Activated naive CD4-positive, alpha-beta T cell treated with Interleukin-2 at 50 U/mL for 16 hours (primary cell): Measurements from ENCODE around the gene MOK.
"Not testable (repeated sequence)": the region's sequence is repeated elsewhere in the genome, so short reads cannot be mapped to it uniquely, and the experiment has no call there.

Experiments used
- DNase-seq: peaks from one replicate; pipeline ENCODE4 v3.0.0-alpha.2; 2020

MOK gene

GRCh38 chr14:102240481-102240880, 64.5 kb downstream of the MOK start:
- not testable (repeated sequence) for DNase-seq

GRCh38 chr14:102239231-102239630, 65.7 kb downstream of the MOK start:
- DNase-seq, result no peak

- DNase-seq, result no peak
Measured at GRCh38 chr14:102238766-102239165, 66.2 kb downstream of the MOK start.

- DNase-seq, result no peak
Measured at GRCh38 chr14:102238131-102238530, 66.8 kb downstream of the MOK start.

GRCh38 chr14:102236026-102236425, 68.9 kb downstream of the MOK start:
- DNase-seq, result no peak

- DNase-seq, result peak; percentile 79
Measured at GRCh38 chr14:102235275-102235897, 69.6 kb downstream of the MOK start.

- DNase-seq, result no peak
Measured at GRCh38 chr14:102234331-102235264, 70.4 kb downstream of the MOK start.

- no peak for DNase-seq
Measured at GRCh38 chr14:102233081-102233480, 71.9 kb downstream of the MOK start.

- DNase-seq, result no peak
Measured at GRCh38 chr14:102232348-102232625, 72.7 kb downstream of the MOK start.

GRCh38 chr14:102231476-102232347, 73.3 kb downstream of the MOK start:
- DNase-seq, result no peak

- no peak for DNase-seq
Measured at GRCh38 chr14:102230481-102231210, 74.3 kb downstream of the MOK start.

GRCh38 chr14:102229739-102230092, 75.2 kb downstream of the MOK start:
- DNase-seq, result no peak

- DNase-seq, result no peak
Measured at GRCh38 chr14:102229071-102229738, 75.8 kb downstream of the MOK start.

- DNase-seq, result no peak
Measured at GRCh38 chr14:102227184-102227964, 77.6 kb downstream of the MOK start.

GRCh38 chr14:102226356-102227125, 78.4 kb downstream of the MOK start:
- no peak for DNase-seq

GRCh38 chr14:102225936-102226335, 79.0 kb downstream of the MOK start:
- no peak for DNase-seq

GRCh38 chr14:102225386-102225785, 79.6 kb downstream of the MOK start:
- DNase-seq, result no peak

GRCh38 chr14:102223682-102224081, 81.3 kb downstream of the MOK start:
- DNase-seq, result no peak

GRCh38 chr14:102222751-102223150, 82.2 kb downstream of the MOK start:
- no peak for DNase-seq

GRCh38 chr14:102222009-102222575, 82.9 kb downstream of the MOK start:
- DNase-seq, result no peak
